ENCODE results near the gene LRPPRC. TPM values are rescaled to one million over a fixed set of nuclear protein-coding genes. Genes with fewer than 3 reads are reported as not detected.
"Not testable (repeated sequence)": the region's sequence is repeated elsewhere in the genome, so short reads cannot be mapped to it uniquely, and the experiment has no call there.

The LRPPRC gene
- total RNA-seq, 1 donor from 2014 or later = 80.3 TPM

DNA sequence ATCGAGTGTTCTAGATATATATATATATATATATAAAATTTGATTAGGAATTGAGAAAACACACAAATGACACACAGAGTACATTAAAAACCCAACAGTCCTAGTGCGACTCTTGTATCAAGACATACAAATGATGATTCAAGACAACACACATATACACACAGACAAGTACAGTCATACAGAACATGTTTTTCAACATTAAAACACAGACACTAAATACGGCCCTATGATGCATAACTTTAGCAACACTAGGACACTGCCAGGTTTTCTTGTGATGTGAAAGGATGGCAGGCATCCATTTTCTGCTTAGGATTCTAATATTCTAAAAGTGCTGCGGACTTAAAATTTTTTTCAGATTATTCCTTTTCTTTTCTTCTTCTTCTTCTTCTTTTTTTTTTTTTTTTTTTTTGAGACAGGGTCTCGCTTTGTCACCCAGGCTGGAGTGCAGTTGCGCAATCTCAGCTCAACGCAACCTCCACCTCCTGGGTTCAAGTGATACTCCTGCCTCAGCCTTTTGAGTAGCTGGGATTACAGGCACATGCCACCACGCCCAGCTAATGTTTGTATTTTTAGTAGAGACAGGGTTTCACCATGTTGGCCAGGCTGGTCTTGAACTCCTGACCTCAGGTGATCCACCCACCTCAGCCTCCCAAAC, 84.5 kb downstream of the LRPPRC start:
- not testable (repeated sequence) for DNase-seq (ENCODE audit: low read depth)

DNA sequence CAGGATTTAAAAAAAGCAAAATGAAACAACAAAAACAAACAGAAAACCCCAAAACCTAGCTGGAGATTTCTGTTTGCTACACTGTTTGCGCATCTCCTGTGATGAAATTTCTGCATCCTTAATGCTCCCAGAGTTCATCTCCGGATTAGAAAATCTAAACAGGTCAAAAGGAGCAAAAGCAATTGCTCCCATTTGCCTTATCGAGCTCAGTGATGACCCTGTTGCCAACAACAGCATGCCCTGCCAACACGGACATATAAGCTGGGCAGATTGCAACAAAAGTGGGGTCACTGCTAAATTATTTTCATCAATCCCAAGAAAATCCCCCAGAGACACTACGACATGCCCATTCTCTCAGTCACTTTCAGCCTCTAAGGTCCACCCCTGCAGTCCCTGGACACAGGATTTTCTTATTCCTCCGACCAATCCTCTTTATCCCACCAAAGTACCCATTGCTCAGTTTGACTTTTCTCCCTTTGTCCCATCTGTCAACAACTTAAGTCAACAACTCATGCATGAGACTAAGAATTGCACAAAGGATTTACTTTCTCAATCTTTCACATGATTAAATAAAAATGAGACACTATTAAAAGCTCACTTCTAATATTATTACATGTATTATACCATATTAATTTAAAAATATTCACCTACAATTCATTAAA, 89.2 kb downstream of the LRPPRC start:
- DNase-seq (ENCODE audit: low read depth) = no peak

DNA sequence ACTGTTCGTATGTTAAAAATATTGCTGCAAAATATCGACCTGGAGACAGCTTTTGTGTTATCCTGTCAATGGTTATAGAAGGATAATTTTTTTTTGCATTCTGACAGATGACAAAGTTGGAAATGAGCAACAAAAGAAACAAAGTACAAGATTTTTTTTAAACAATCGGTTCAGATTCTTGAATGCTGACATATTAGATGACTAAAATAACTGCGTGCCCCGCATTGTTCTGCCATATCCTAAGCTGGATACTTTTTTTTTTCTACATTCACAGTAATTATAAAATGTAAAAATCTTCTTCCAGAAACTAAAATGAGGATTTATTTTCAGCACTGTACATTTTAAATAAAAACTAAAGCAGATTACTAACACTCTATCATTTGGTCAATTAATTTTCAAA, 89.9 kb downstream of the LRPPRC start:
- no peak for DNase-seq (ENCODE audit: low read depth)

DNA sequence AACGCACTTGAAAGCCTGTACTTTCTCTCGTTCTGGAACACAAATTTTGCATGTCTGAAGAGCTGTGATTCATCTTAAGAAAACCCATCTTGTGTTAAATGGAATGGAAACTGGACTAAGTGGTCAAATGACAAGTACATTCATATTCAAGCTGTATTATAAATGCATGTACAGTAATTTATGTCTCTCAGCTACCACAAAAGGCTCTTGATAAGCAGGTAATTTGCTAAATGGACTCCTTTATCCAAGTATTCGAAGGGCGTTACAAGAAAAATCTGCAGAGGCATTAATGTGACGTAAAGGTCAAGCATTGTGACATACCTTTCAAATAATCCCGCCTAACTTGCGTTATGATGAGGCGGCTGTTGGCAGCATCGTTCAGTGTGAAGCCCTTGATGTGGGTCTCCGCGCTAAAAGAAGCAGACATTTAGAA, 90.4 kb downstream of the LRPPRC start:
- no peak for DNase-seq (ENCODE audit: low read depth)

DNA sequence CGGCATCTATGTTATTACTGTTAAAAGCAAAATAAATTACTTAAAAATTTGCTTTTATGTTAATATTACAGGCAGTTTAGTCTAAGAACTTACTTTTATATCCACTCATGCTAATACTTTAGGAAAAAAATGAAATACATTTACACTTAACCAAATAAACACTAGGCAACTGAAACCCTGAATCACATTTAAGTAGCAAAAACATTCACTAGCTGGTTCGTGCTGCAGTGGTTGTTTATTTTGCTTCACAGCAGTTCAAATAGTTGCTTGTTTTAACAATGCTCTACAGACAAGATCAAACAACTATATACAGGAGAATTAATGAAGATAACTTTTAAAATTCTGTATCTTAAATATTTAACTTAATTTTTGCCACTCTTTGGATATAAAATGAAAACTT, 96.2 kb downstream of the LRPPRC start:
- DNase-seq (ENCODE audit: low read depth) = no peak

DNA sequence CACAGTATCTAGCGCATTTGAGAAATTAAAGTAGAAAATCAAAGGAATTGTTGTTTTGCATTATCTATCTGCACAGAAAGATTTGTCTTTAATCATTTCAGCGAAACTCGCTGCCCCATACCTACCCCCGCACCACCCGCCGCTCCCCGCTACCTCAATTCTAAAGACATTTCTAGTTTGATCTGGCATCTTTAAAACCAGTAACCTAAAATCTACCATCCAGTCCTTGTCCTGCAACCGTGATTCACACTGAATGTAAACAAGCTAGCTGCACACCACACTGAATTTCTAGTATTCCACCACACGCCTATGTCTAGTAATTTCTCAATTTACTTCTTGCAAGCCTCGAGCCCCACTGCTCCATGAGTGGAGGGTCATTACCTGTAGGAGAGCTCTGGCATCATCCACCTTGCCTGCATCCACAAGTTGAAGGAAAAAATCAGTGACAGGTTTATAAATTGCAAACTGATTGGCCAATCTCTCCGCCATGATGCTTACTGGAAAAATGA, 96.9 kb downstream of the LRPPRC start:
- DNase-seq (ENCODE audit: low read depth) = no peak

DNA sequence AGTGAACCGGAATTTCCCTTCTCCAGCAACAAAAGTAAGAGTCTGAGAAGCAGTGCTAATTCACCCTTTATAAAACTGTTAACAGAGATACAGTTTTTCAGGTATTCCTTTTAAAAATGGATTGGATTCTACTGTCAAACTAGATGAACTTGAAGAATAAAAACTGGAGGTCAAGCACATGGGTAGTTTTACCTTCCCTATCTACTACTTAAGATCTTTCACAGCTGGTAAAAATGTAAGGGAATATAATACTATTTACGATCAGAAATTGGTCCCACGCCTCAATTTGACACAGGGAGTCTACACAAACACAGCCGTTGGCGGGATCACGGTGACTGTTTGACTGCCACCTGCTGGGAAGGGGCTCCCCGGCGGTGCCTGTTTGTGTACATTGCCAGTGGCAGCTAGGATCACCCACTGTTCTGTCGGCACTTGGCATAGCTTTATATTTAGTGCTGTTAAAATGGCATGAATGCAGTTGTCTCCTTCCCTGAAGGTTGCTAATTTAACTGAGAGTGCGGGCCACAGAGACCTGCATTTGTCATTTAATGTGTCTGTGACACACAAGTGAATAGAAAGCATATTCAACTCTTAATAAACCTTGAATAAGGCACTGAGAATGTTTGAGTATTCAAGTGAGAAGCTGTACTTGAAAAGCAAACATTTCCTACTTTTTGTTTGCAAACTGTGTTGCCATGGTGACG, 97.5 kb downstream of the LRPPRC start:
- DNase-seq (ENCODE audit: low read depth) = no peak

DNA sequence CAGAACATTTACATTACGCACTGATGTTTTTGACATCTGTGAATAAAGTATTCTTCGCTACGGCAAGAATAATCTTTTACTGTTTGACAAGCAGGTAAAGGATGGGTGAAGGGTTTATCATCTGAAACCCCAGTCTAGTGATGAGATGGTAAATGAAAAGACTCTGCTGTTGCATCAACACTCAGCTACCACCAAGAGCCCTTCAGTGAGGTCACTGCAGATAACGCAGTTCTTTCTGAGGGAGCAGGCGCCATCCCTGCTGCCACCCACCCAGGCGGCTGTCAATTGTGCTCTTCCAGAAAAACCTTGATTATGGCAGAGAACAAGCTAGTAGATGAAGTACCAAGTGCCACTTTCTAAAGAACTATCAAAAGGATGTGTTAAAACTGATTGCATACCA, 98.3 kb downstream of the LRPPRC start:
- DNase-seq (ENCODE audit: low read depth) = no peak

DNA sequence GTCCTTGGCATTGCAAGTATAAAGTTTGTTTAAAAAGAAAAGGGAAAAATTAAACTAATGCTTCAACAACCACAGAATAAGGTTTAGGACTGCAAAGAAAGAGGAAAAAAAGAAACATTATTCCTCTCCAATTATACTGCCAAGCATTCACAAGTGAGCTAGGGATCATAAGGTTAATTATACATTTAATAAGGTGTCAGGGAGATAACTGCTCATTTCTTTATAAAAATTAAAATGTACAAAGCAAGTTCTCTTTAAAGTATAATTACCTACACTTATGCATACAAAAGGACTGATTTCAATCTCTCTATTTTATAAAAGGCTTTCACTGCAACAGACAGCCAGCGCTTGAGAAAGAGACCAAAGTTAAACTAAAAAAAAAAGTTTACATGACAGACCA, 98.9 kb downstream of the LRPPRC start:
- DNase-seq (ENCODE audit: low read depth) = no peak

DNA sequence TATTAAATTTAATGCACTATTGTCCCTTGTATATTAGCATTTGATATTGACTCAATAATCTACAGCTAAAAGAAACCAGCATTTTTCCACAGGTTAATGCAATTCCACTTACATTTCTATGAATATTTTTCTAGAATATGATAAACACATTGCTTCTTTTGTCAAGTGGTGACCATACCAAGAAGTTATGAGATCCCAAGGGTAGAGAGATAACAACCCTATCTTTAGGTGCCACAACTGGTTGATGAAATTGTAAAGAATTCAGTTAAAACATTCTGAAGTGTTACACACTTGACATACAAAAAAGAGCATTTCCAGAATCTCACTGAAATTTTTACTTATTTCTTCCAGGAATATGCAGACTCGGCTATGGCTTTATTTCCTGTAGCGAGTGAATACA, 101.0 kb downstream of the LRPPRC start:
- no peak for DNase-seq (ENCODE audit: low read depth)

DNA sequence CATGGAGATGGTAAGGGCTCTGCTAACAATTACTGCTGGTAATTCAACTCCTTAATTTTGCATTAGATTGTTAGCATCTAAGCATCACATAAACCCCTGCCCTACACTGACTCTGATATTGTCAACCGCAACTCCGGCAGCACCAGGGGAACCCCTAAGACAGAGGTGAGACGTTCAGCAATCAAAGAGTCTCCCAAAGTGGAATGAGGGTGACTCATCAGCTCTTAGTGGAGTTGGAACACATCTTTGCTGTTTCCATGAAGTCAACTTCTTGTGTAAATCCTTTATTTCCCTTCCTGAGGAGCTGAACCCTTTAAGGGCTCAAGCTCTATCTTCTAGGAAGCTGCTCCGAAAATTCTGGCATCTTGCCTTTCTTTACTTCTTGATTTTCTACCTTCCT, 104.9 kb downstream of the LRPPRC start:
- DNase-seq (ENCODE audit: low read depth) = no peak

DNA sequence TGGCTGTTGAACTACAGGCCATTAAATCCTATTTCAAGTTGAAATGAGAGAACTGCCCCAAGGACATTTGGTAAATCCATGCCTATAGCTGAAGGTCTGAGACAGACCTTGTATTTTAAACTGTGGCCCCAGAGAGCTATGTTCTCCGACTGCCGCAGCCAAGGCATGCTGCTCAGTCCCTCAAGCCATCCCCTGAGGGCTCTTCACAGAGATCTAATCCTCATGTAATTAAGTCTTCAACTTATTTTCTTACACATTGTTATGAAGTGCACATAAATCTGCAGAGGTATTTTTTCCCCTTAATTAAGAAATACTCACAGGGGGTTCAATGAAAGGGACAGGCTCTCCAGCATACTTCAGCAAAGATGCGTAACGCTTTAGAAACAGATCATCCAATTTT, 106.4 kb downstream of the LRPPRC start:
- DNase-seq (ENCODE audit: low read depth) = no peak

DNA sequence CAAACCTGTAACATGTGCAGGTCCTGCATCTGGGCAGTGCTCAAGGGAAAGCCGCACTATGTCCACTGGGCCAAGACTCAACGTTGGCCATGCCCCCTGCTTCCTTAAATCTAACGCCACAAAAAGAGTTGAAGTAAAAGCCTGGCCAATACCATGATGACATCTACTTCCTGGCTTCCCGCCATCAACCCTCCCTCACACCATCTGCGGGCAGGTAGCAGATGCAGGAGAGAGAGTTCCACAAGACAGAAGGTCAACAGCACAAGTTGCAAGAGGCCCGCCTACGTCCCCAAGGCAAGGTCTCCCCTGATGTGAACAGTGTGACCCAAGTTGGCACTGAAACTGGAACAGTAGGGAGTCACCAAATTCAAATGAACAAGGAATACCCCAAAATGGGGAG, 108.6 kb downstream of the LRPPRC start:
- DNase-seq (ENCODE audit: low read depth) = no peak

DNA sequence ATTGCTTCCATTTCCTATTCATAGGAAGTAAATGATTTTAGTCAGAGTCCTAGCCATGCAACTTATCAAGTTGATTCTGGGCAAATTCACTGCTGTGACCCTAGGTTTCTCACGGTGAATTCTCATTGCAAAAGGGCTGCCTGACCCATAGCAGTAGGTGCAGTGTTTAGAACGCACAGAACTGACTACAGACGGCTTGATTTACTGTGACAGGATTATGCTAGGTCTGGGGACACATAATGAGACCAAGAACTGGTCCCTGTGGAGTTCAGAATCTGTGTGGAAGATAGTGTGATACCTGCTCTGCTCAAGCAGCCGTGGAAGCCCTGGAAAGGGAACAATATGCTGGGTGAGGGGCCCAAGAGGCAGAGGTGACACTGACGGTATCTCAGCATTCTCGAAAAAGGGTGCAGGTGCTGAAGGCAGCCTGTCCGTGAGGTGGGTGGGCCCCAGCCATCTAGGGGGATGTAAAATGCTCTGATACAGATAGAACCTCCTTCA, 110.6 kb downstream of the LRPPRC start:
- DNase-seq (ENCODE audit: low read depth) = no peak

DNA sequence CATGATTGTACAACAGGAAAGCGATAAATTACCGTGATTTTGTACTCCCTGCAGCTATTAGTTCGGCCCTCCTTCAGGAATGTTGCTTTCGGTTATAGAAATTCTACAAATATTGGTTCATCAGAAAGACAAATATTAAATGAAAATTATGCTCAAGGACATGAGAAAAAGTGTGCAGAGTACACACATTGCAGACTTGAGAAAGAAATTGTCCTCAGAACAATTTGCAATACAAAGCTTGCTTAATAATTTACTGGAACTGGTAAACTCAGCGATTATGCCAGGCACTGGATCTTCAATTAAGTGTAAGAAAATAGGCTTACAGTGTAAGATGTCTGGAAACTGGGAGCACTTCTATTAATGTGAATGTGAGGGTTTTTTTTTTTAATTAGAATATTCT, 111.1 kb downstream of the LRPPRC start:
- no peak for DNase-seq (ENCODE audit: low read depth)

DNA sequence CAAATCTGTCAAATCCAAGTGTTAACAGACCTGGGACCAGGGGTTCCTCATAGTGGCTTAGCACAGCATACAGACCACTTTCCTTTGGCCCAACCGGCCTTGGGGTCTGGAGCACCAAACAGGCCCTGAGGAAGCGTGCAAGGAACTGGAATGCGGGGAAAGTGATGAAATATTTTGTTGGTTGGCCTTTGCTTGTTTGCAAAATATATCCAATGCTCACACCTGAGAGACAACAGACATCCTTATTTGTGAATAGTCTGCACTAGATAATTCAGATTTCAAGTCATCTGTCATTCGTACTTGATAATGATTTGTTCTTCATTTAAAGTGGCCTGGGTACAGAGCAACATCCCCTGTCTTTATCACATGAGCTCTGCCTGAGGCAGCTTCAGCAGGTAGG, 113.5 kb downstream of the LRPPRC start:
- DNase-seq (ENCODE audit: low read depth) = no peak

DNA sequence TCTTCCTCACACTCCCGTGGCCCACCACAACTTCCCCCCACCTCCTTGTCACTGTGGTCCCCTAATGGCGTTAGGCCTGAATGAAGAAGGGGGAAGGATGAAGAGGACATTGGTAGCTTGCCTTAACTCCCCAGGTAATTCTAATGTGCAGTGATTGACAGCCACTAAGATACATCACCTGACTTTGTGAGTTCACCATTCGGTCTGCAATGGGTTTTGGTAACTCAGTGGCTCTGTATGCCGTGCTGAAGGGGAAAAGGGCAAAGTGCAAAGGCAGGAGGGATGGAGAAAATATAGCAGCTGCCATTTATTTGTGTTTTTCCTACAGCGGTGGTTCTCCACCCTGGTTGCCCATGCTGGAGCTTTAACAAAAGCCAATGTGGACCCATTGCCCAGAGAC, 114.8 kb downstream of the LRPPRC start:
- no peak for DNase-seq (ENCODE audit: low read depth)

DNA sequence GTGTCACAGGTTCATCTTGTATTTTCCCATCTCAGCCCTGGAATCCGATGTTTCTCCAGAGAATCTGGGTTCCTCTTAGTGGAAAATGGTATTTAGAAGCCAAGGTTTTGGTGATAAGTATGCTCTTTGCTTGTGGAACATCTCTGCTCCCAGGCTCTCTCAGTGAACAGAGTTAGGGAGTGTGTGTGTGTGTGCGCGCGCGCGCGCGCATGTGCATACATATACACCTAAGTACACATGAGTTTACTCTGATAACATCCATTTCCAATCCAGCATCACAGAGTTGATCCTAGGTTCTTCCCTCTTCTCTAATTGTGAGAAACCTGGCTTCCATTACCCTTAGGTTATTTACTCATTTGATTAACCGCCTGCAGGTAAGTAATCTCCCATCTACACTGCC, 115.3 kb downstream of the LRPPRC start:
- no peak for DNase-seq (ENCODE audit: low read depth)

DNA sequence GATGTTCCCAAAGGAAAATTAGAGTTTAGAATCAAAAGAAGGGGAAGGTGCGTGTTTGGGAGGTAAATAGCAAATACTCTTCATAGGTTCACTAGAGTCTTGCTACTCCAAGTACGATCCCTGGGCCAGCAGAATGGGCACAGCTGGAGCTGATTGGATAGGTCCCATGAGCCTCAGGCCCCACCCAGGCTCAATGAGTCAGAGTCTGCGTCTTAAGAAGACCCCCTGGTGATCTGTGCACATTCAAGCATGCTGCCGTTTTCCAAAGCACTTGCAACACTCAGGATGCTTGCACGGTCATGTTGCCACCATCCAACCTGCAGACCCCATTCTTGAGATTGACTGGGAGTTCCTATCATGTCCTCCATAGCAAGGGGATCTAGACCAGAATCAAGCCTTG, 116.5 kb downstream of the LRPPRC start:
- DNase-seq (ENCODE audit: low read depth) = no peak

DNA sequence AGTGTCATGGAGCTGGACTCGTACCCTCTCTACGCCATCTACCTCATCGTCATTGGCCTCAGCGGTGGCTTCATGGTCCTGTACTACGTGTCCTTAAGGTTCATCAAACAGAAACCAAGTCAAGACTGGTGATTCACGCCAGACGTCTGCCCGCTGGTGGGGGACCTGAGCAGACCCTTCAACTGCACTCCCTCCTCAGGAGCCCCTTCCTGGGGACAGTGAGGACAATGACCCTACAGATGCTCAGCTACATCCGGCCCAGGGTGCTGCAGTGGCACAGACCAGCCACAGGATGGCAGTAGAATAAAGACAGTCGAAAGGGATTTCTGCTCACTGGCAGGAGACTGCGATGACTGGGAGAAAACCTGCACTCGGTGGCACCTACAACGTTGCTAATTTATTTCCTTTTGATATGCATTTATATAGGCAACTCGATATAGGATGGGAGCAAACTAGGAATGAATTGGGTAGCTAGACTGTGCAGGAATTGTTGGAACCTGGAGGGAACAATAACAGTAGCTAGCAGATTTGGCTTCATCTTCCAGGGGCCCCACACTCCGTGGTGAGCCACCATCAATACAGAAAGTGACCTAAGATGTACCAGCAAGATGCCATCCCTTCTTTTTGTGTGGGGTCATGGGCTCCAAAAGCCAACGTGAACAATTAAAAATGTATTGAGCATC, 117.9 kb downstream of the LRPPRC start:
- DNase-seq (ENCODE audit: low read depth) = peak; percentile 60

DNA sequence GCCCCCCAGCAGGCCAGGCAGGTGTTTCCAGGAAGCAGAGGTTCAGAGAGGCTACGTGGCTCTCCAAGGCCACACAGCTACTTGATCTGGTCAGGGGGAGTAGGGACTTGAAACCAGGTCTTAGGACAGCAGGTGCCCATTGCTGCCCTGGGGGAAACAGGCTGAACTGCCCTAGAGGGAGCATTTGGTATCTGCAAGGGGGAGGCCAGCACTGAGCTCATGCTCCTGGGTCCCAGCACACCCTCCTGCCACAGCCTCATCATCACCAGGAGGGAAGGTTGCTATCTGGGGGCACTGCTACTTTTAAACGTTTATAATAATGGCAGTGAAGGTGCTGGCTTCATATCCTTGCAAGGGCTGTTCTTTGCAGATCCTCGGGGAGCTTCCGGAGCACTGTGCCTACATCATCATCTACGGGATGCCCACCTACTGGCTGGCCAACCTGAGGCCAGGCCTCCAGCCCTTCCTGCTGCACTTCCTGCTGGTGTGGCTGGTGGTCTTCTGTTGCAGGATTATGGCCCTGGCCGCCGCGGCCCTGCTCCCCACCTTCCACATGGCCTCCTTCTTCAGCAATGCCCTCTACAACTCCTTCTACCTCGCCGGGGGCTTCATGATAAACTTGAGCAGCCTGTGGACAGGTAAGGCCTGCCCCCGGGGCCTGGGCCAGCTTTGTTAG, 120.9 kb downstream of the LRPPRC start:
- DNase-seq (ENCODE audit: low read depth) = no peak

Measured in myocyte (in vitro differentiated cells).